ENCODE results near the gene SLC16A2. TPM values are rescaled to one million over a fixed set of nuclear protein-coding genes. Genes with fewer than 3 reads are reported as not detected.
"Not testable (repeated sequence)": the region's sequence is repeated elsewhere in the genome, so short reads cannot be mapped to it uniquely, and the experiment has no call there.

Gene SLC16A2
- total RNA-seq, 1 donor from 2014 or later = 23.2 TPM

GRCh38 chrX:74506317-74507115, 85.2 kb downstream of the SLC16A2 start:
- DNase-seq (ENCODE audit: low spot score) = no peak

GRCh38 chrX:74507191-74507590, 85.9 kb downstream of the SLC16A2 start:
- no peak for DNase-seq (ENCODE audit: low spot score)

- no peak for DNase-seq (ENCODE audit: low spot score)
These were observed 88.7 kb downstream of the SLC16A2 start for GRCh38 chrX:74509989-74510388.

GRCh38 chrX:74510401-74510800, 89.1 kb downstream of the SLC16A2 start:
- no peak for DNase-seq (ENCODE audit: low spot score)

GRCh38 chrX:74511704-74512103, 90.4 kb downstream of the SLC16A2 start:
- no peak for DNase-seq (ENCODE audit: low spot score)

GRCh38 chrX:74514384-74514783, 93.1 kb downstream of the SLC16A2 start:
- DNase-seq (ENCODE audit: low spot score) = no peak

GRCh38 chrX:74515356-74515755, 94.1 kb downstream of the SLC16A2 start:
- no peak for DNase-seq (ENCODE audit: low spot score)

- not testable (repeated sequence) for DNase-seq (ENCODE audit: low spot score)
These were observed 94.7 kb downstream of the SLC16A2 start for GRCh38 chrX:74516013-74516412.

- DNase-seq (ENCODE audit: low spot score) = no peak
These were observed 98.6 kb downstream of the SLC16A2 start for GRCh38 chrX:74519870-74520269.

GRCh38 chrX:74520291-74520690, 99.0 kb downstream of the SLC16A2 start:
- no peak for DNase-seq (ENCODE audit: low spot score)

GRCh38 chrX:74520896-74521295, 99.6 kb downstream of the SLC16A2 start:
- no peak for DNase-seq (ENCODE audit: low spot score)

GRCh38 chrX:74521961-74522751, 100.9 kb downstream of the SLC16A2 start:
- peak; percentile 19 for DNase-seq (ENCODE audit: low spot score)

GRCh38 chrX:74523224-74523623, 101.9 kb downstream of the SLC16A2 start:
- no peak for DNase-seq (ENCODE audit: low spot score)

GRCh38 chrX:74523870-74524735, 102.8 kb downstream of the SLC16A2 start:
- DNase-seq (ENCODE audit: low spot score) = no peak

GRCh38 chrX:74525116-74525515, 103.8 kb downstream of the SLC16A2 start:
- no peak for DNase-seq (ENCODE audit: low spot score)

GRCh38 chrX:74526764-74527163, 105.5 kb downstream of the SLC16A2 start:
- DNase-seq (ENCODE audit: low spot score) = no peak

- no peak for DNase-seq (ENCODE audit: low spot score)
These were observed 106.1 kb downstream of the SLC16A2 start for GRCh38 chrX:74527350-74527749.

GRCh38 chrX:74529311-74529710, 108.0 kb downstream of the SLC16A2 start:
- no peak for DNase-seq (ENCODE audit: low spot score)

GRCh38 chrX:74531081-74531480, 109.8 kb downstream of the SLC16A2 start:
- no peak for DNase-seq (ENCODE audit: low spot score)

- no peak for DNase-seq (ENCODE audit: low spot score)
These were observed 113.3 kb downstream of the SLC16A2 start for GRCh38 chrX:74534569-74535038.

- DNase-seq (ENCODE audit: low spot score) = no peak
These were observed 113.8 kb downstream of the SLC16A2 start for GRCh38 chrX:74535086-74535407.
